Peyer's patch (tissue), 4 donors: ENCODE results near the gene SEC24A. TPM values are rescaled to one million over a fixed set of nuclear protein-coding genes. Genes with fewer than 3 reads are reported as not detected.
"Not testable (repeated sequence)": the region's sequence is repeated elsewhere in the genome, so short reads cannot be mapped to it uniquely, and the experiment has no call there.

ENCODE experiments used
- DNase-seq, 3 donors: peaks; one replicate each; pipeline ENCODE4 v3.0.0-alpha.2; 2017 to 2019
- H3K27ac ChIP-seq, 4 donors: fragments of 200-600 bp; sonication (generic); one replicate each; pipeline ENCODE4 v1.5.1; 2016 to 2019
- H3K27me3 ChIP-seq, 2 donors: fragments of 200-600 bp; sonication (generic); one replicate each; pipeline ENCODE4 v1.5.1; 2019
- H3K36me3 ChIP-seq, 3 donors: fragments of 200-600 bp; sonication (generic); one replicate each; pipeline ENCODE4 v1.5.1; 2016 to 2019
- H3K4me1 ChIP-seq, 4 donors: fragments of 200-600 bp; sonication (generic); one replicate each; pipeline ENCODE4 v1.5.1; 2016 to 2019
- H3K4me3 ChIP-seq, 4 donors: fragments of 200-600 bp; sonication (generic); 1 replicate in 3 of 4; 2 replicates in 1 of 4; pipeline ENCODE4 v1.5.1; 2016 to 2019; ENCODE audit warnings: mild to moderate bottlenecking in 1 of 4
- H3K9me3 ChIP-seq, 4 donors: fragments of 200-600 bp; sonication (generic); one replicate each; pipeline ENCODE4 v1.5.1; 2016 to 2019; ENCODE audit warnings: mild to moderate bottlenecking in 1 of 4
- POLR2A ChIP-seq, 2 donors: fragments of 450-650 bp; IDR thresholded peaks; one replicate each; pipeline ENCODE4 v1.5.1; 2017; ENCODE audit warnings: antibody characterized with exemption in 2 of 2, mild to moderate bottlenecking in 2 of 2, moderate library complexity in 2 of 2
- total RNA-seq, 4 donors: library from RNA; depleted of rRNA; stranded (reverse); fragments of >200 nt; gene quantifications; one replicate each; pipeline ENCODE4 v1.1.0, GENCODE V29; 2016
- TF ChIP-seq, protein P1 (sequence below), 6 experiments: fragments of 450-650 bp in 4 of 6; fragments of 200-600 bp in 2 of 6; sonication (generic) in 1 of 6; IDR thresholded peaks; one replicate each; pipeline ENCODE4 v1.5.1; 2017 to 2019; ENCODE audit warnings: antibody characterized with exemption in 6 of 6, mild to moderate bottlenecking in 3 of 6, moderate library complexity in 1 of 6

SEC24A gene
- total RNA-seq, 4 donors from 2014 or later, result 17.3 to 54.8 (median 40.4) TPM

DNA sequence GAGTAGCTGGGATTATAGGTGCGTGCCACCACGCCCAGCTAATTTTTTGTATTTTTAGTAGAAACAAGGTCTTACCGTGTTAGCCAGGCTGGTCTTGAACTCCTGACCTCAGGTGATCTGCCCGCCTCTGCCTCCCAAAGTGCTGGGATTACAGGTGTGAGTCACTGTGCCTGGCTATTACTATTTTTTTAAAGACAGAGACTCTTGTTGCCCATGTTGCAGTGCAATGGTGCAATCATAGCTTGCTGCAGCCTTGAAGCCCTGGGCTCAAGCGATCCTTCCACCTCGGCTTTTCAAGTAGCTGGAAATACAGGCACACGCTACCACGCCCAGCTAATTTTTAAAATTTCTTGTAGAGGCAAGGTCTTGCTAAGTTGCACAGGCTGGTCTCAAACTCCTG lies 41.6 kb downstream of the SEC24A start:
- DNase-seq, H3K4me1 ChIP-seq, H3K27me3 ChIP-seq, H3K27ac ChIP-seq, H3K9me3 ChIP-seq, H3K4me3 ChIP-seq: not testable (repeated sequence)
- H3K36me3 ChIP-seq, result peaks cover 0 to 96% (median 0%) of the 10 kb centered on the region in 3 donors

DNA sequence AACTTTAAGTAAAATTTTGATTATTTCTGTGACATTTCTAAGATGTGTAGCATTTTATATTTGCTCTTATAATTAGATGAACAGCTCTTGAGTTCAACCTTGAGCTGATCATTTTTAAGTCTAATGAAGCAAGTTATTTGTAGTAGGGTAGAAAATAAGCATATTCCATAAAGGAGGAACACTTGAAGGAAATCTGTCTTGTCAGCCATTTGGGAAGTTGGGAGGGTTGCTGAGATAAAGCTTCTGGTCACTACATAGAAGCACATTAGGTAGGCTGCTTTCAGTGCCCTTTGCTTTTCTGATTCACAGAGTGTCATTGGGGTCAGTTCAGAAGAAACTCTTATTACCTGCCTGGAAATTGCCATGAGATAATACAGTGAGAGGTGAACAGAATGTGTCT lies 44.1 kb downstream of the SEC24A start:
- no peak for DNase-seq
- no peaks in the 10 kb centered on the region for H3K27me3 ChIP-seq
- TF ChIP-seq POLR2A (IDR thresholded peaks at IDR 0.05), result no peak
- TF ChIP-seq, protein P1, sequence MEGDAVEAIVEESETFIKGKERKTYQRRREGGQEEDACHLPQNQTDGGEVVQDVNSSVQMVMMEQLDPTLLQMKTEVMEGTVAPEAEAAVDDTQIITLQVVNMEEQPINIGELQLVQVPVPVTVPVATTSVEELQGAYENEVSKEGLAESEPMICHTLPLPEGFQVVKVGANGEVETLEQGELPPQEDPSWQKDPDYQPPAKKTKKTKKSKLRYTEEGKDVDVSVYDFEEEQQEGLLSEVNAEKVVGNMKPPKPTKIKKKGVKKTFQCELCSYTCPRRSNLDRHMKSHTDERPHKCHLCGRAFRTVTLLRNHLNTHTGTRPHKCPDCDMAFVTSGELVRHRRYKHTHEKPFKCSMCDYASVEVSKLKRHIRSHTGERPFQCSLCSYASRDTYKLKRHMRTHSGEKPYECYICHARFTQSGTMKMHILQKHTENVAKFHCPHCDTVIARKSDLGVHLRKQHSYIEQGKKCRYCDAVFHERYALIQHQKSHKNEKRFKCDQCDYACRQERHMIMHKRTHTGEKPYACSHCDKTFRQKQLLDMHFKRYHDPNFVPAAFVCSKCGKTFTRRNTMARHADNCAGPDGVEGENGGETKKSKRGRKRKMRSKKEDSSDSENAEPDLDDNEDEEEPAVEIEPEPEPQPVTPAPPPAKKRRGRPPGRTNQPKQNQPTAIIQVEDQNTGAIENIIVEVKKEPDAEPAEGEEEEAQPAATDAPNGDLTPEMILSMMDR (IDR thresholded peaks at IDR 0.05), result no peak

DNA sequence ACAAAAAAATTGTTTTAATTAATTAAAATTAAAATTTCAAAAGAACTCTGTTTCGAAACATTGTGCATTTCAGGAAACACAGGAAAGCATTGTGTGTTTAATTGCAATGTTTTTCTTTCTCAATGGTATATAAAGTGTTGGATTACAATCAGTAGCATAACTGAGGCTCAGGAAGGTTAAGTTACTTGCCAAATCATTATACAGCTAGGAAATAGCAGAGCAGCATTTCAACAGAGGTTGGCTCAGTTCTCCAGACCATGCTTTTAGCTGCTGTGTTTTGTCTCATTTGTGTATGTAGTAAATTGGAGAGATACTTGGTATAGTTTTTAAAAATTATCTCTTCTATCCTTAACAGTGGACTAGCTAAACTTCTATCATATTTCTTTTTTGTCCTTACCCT lies 59.7 kb downstream of the SEC24A start:
- H3K36me3 ChIP-seq, result peaks cover 0 to 97% (median 0%) of the 10 kb centered on the region in 3 donors
- no peak overlapping the region for H3K4me3 ChIP-seq
- no peaks in the 10 kb centered on the region for H3K27me3 ChIP-seq
- DNase-seq, result no peak
- H3K9me3 ChIP-seq, result no peaks in the 10 kb centered on the region
- no peaks in the 10 kb centered on the region for H3K4me1 ChIP-seq
- no peak overlapping the region for H3K27ac ChIP-seq
- no peak for TF ChIP-seq POLR2A (IDR thresholded peaks at IDR 0.05)
- TF ChIP-seq, protein P1 (IDR thresholded peaks at IDR 0.05), result no peak

More for the DNA sequence above, 44.1 kb downstream of the SEC24A start:
- H3K27ac ChIP-seq, result no peak overlapping the region
- H3K4me1 ChIP-seq, result no peaks in the 10 kb centered on the region
- H3K9me3 ChIP-seq, result no peaks in the 10 kb centered on the region
- no peak overlapping the region for H3K4me3 ChIP-seq
- H3K36me3 ChIP-seq, result peaks cover 0 to 95% (median 0%) of the 10 kb centered on the region in 3 donors

GRCh38 chr5:134714120-134714519 lies 65.5 kb downstream of the SEC24A start:
- no peak overlapping the region for H3K4me3 ChIP-seq
- no peaks in the 10 kb centered on the region for H3K27me3 ChIP-seq
- DNase-seq, result no peak
- H3K36me3 ChIP-seq, result peaks cover 0 to 97% (median 0%) of the 10 kb centered on the region in 3 donors
- no peak for TF ChIP-seq POLR2A (IDR thresholded peaks at IDR 0.05)
- TF ChIP-seq, protein P1 (IDR thresholded peaks at IDR 0.05), result no peak
- no peaks in the 10 kb centered on the region for H3K4me1 ChIP-seq
- no peaks in the 10 kb centered on the region for H3K9me3 ChIP-seq
- H3K27ac ChIP-seq, result no peak overlapping the region

GRCh38 chr5:134714541-134714940 lies 66.0 kb downstream of the SEC24A start:
- no peak for TF ChIP-seq POLR2A (IDR thresholded peaks at IDR 0.05)
- TF ChIP-seq, protein P1 (IDR thresholded peaks at IDR 0.05), result no peak
- Histone ChIP-seq H3K36me3 (peaks cover 0 to 97% (median 0%) of the 10 kb centered on the region in 3 donors), H3K27ac (no peak overlapping the region)

GRCh38 chr5:134715466-134715865 lies 66.9 kb downstream of the SEC24A start:
- DNase-seq, H3K27ac ChIP-seq, H3K9me3 ChIP-seq, H3K27me3 ChIP-seq, H3K4me3 ChIP-seq, H3K4me1 ChIP-seq: not testable (repeated sequence)
- H3K36me3 ChIP-seq, result peaks cover 0 to 97% (median 0%) of the 10 kb centered on the region in 3 donors

More at GRCh38 chr5:134714541-134714940, 66.0 kb downstream of the SEC24A start:
- Histone ChIP-seq H3K4me3 (no peak overlapping the region), H3K9me3 (no peaks in the 10 kb centered on the region), H3K4me1 (no peaks in the 10 kb centered on the region), H3K27me3 (no peaks in the 10 kb centered on the region)
- no peak for DNase-seq

DNA sequence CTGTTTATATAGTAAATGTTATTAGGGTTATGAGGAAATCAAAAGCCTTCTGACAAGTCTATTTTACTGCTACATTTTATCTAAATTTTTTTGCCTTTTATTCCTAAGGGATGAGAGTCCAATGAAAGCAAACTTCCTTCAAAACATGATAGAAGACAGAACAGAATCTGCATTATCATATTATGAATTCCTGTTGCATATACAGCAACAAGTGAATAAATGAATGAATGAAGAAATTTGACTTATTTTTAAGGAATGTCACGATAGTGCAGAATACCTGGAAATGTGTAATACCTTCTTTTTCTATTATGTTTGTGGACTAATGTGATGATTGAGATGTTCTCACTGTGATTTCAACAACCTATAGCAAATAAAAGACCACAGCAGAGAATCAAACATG lies 76.3 kb downstream of the SEC24A start:
- H3K27ac ChIP-seq, result no peak overlapping the region
- no peaks in the 10 kb centered on the region for H3K27me3 ChIP-seq
- TF ChIP-seq, protein P1 (IDR thresholded peaks at IDR 0.05), result no peak
- no peak for TF ChIP-seq POLR2A (IDR thresholded peaks at IDR 0.05)
- H3K4me1 ChIP-seq, result no peaks in the 10 kb centered on the region
- H3K9me3 ChIP-seq, result no peaks in the 10 kb centered on the region
- peaks cover 0 to 52% (median 0%) of the 10 kb centered on the region in 3 donors for H3K36me3 ChIP-seq
- no peak for DNase-seq
- H3K4me3 ChIP-seq, result no peak overlapping the region
